Breast epithelium (tissue), 3 donors: ENCODE results near the gene CD99.

Experiments
- POLR2AphosphoS5 ChIP-seq, 3 donors: sonication (generic); formaldehyde crosslinking; IDR thresholded peaks; one replicate each; pipeline ENCODE4 v1.6.1; 2017; ENCODE audit warnings: antibody characterized with exemption in 3 of 3
- TF ChIP-seq, protein P1 (sequence below), 3 donors: fragments of 450-650 bp; IDR thresholded peaks; one replicate each; pipeline ENCODE4 v1.5.1; 2016 to 2017; ENCODE audit warnings: antibody characterized with exemption in 3 of 3, mild to moderate bottlenecking in 3 of 3, moderate library complexity in 3 of 3

DNA sequence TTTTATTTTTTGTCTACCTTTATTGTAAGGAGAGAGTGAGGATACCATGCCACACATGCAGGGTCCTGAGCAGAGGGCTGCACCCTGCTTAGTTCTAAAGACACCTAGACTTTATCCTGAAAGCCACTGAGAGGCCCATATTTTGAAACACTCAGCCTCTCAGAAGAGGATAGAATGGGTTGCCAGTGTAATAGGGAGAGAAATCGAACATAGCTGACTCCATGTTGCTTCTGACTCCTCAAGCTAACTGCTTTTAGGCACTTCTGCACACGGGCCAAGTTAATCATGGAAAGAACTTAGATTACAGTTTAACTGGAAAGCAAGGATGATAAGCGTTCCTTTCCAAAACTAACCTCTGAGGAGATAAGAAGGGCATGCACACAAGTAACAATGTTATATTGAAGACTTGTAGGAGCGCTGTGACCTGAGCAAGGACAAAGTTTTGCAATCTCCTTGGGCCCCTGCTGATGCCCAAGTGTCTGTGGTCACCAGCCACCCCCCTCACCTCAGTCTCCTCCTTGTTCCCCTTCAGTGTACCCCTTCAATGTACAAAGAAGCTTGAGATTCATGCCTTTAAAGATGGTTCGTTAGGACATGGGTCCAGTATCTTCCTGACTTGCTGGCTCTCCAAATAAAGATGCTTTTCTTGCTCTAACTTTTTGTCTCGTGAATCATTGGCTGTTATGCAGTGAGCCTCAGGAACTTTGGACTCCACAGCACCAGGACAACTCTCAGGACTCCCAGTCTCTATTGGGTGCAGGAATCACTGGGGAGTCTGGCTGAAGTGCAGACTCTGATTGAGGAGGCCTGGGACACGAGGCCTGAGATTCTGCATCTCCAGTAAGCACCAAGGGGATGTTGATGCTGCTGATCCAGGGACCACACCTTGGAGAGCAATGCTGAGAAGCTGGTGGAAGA is 25.4 kb upstream of the CD99 start:
- TF ChIP-seq, protein P1, sequence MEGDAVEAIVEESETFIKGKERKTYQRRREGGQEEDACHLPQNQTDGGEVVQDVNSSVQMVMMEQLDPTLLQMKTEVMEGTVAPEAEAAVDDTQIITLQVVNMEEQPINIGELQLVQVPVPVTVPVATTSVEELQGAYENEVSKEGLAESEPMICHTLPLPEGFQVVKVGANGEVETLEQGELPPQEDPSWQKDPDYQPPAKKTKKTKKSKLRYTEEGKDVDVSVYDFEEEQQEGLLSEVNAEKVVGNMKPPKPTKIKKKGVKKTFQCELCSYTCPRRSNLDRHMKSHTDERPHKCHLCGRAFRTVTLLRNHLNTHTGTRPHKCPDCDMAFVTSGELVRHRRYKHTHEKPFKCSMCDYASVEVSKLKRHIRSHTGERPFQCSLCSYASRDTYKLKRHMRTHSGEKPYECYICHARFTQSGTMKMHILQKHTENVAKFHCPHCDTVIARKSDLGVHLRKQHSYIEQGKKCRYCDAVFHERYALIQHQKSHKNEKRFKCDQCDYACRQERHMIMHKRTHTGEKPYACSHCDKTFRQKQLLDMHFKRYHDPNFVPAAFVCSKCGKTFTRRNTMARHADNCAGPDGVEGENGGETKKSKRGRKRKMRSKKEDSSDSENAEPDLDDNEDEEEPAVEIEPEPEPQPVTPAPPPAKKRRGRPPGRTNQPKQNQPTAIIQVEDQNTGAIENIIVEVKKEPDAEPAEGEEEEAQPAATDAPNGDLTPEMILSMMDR (IDR thresholded peaks at IDR 0.05): no peak
- no peak for TF ChIP-seq POLR2AphosphoS5 (IDR thresholded peaks at IDR 0.05)
